ENCODE data around the gene ARHGEF16.

ARHGEF16 gene

DNA sequence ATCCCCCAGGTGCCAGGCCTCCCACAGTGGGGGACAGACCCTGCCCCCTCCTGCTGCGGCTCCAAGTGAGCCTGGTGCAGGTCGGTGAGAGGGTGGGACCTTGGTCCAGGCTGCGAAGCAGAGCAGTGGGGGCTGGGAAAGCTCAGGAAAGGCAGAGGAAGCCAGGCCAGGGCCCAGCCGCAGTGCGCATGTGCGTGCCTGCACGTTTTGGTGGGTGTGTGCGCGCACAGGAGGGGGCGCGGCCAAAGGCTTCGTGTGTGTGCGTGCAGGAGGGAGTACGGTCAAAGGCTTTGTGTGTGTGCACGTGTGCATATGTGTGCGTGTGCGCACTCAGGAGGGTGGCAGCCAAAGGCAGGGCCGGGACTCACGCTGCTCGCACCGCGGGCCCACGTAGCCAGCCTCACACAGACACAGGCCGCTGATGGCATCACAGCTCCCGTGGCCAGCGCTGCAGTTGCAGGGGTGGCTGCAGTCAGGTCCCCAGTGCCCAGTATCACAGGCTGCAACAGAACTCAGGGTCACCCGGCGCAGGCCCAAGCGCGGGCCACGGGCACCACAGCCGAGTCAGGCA is 45.9 kb downstream of the ARHGEF16 start:
- CTCF ChIA-PET, result interaction anchor here (1.2 to 1.6 kb wide), 3 partner anchors 8 to 120 kb away, joined by 3 to 4 read pairs (median 3); no protein-coding TSS in a partner anchor
- TF ChIP-seq, protein P1, sequence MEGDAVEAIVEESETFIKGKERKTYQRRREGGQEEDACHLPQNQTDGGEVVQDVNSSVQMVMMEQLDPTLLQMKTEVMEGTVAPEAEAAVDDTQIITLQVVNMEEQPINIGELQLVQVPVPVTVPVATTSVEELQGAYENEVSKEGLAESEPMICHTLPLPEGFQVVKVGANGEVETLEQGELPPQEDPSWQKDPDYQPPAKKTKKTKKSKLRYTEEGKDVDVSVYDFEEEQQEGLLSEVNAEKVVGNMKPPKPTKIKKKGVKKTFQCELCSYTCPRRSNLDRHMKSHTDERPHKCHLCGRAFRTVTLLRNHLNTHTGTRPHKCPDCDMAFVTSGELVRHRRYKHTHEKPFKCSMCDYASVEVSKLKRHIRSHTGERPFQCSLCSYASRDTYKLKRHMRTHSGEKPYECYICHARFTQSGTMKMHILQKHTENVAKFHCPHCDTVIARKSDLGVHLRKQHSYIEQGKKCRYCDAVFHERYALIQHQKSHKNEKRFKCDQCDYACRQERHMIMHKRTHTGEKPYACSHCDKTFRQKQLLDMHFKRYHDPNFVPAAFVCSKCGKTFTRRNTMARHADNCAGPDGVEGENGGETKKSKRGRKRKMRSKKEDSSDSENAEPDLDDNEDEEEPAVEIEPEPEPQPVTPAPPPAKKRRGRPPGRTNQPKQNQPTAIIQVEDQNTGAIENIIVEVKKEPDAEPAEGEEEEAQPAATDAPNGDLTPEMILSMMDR (IDR thresholded peaks at IDR 0.05; ENCODE audit: insufficient read depth, low read length, missing control alignments), result no peak
- POLR2A ChIA-PET, result no interaction called here
- no peak overlapping the region for H3K4me3 ChIP-seq (ENCODE audit: low read depth, low read length)
- DNase-seq (ENCODE audit: low read depth, low spot score), result no peak

DNA sequence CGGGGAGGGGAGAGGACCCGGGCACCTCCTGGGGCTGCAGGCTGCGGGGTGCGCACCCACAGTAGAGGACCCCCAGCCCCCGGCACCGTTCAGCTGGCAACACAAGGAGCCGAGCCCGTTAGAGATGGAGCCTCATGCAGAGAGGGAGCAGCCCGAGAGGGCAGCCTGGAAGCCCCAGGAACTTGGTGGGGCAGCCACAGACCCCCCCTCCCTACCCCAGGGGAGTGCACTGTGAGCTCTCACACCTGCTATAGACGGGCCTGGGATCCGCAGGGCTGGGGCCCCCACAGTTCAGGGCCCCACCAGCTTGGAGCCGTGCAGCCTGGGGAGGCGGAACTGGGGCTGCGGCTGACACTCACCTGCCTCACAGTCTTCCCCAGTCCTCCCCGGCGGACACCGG is 47.0 kb downstream of the ARHGEF16 start:
- no peak for DNase-seq (ENCODE audit: low read depth, low spot score)
- H3K4me3 ChIP-seq (ENCODE audit: low read depth, low read length), result no peak overlapping the region
- POLR2A ChIA-PET, result no interaction called here
- TF ChIP-seq, protein P1 (IDR thresholded peaks at IDR 0.05; ENCODE audit: insufficient read depth, low read length, missing control alignments), result no peak
- CTCF ChIA-PET, result interaction anchor here (0.6 to 2.0 kb wide), 5 partner anchors 9 to 117 kb away, joined by 3 to 7 read pairs (median 3); no protein-coding TSS in a partner anchor

DNA sequence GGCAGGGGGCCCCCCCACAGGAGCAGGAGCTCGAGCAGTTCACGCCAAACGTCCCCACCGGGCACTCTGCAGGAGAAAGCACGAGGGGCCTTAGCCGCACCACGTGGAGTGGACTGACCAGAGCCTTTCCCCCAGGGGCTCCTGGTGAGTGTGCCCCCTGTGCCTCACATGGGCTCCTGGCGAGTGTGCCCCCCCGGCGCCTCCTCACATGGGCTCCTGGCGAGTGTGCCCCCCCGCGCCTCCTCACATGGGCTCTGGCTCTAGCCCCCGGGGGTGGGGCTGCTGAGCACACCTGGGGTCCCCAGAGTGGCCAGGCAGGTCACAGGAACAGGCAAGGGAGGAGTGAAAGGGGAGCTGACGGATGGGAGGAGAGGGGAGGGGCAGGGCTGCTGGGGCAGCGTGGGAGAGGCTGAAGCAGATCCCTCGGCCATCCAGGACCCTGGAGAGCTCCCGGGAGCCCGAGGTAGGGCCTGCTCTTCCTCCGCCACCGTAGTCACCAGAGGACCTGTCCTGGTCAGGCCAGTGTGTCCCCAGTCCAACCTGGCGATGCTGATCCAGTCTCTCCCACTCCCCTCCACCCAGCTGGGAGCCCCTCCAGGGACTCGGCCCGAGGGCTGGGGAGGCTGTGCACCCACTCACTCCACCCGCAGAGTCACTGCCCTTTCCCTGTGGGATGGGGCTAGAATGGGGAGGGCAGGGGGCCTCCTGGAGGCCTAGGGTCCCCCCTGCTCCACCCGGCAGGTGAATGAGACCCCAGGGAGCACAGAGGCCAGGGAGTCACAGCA is 47.6 kb downstream of the ARHGEF16 start:
- H3K4me3 ChIP-seq (ENCODE audit: low read depth, low read length), result no peak overlapping the region
- CTCF ChIA-PET, result interaction anchor here (0.6 to 2.0 kb wide), 3 partner anchors 11 to 117 kb away, joined by 3 to 7 read pairs (median 3); no protein-coding TSS in a partner anchor
- TF ChIP-seq, protein P1 (IDR thresholded peaks at IDR 0.05; ENCODE audit: insufficient read depth, low read length, missing control alignments), result no peak
- POLR2A ChIA-PET, result no interaction called here
- DNase-seq (ENCODE audit: low read depth, low spot score), result no peak

DNA sequence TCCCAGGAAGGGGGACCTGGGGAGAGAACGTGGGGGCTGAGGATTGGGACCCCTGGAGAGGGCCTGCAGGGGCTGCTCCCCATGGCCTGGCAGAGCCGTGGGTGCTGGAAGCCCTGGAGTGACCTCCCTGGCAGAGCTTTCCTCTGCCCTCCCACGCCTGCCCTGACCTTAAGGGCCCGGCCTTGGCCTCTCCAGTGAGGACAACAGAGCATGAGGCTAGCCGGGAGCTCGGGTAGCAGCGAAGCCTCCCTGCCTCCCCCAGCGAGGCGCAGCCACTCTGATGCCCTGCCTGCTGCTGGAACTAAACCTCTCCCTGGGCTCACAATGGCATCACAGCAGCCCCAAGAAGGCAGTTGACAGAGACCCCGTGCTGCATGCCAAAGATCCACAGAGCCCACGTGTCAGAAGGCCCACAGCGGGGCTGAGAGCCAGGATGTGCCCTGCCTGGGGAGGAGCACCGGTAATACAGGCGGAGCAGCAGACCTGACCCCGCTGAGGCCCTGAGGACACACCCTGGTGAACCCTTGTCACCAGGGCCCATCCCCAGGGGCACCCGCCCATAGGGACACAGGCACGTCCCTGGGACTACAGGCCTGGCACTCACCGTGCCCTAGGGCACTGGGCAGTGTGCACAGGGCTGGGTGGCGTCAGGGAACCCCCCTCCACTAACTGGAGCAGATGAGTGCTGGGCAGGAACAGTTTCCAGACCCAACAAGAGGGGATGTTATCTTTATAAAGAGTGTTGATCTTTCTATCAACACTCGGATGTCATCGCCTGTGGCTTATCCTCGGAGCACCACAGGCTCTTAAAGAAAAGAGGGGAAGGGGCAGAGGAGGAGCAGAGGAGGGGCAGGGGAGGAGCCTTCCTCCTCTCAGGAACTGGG is 48.4 kb downstream of the ARHGEF16 start:
- CTCF ChIA-PET, result interaction anchor here (1.0 to 2.0 kb wide), 4 partner anchors 12 to 118 kb away, joined by 3 to 7 read pairs (median 5); no protein-coding TSS in a partner anchor
- POLR2A ChIA-PET, result no interaction called here
- DNase-seq (ENCODE audit: low read depth, low spot score), result no peak
- TF ChIP-seq, protein P1 (IDR thresholded peaks at IDR 0.05; ENCODE audit: insufficient read depth, low read length, missing control alignments), result no peak
- no peak overlapping the region for H3K4me3 ChIP-seq (ENCODE audit: low read depth, low read length)

DNA sequence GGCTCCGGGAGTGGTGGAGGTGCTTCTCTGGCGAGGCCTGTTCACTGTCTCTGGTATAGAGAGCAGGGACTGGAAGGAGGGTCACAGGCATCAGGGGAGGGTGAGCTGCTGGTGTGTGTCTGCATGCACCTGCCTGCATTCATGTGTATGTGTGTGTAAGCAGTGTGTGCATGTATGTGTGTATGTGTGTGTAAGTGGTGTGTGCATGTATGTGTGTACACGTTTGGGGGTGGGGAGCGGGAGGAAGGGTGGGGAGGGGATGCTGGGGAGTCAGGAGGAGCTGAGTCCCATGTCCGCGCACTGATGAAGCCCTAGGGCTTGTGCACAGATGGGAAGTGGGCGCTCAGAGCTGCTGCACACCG is 49.0 kb downstream of the ARHGEF16 start:
- CTCF ChIA-PET, result interaction anchor here (0.7 to 2.1 kb wide), 6 partner anchors 13 to 118 kb away, joined by 3 to 8 read pairs (median 5); no protein-coding TSS in a partner anchor
- TF ChIP-seq, protein P1 (IDR thresholded peaks at IDR 0.05; ENCODE audit: insufficient read depth, low read length, missing control alignments), result no peak
- POLR2A ChIA-PET, result no interaction called here
- DNase-seq (ENCODE audit: low read depth, low spot score), result no peak
- H3K4me3 ChIP-seq (ENCODE audit: low read depth, low read length), result no peak overlapping the region
